H1 (cell line): Measurements from ENCODE around the gene LRRC23.

ENCODE experiments used
- EP300 ChIP-seq, 2 experiments: IDR thresholded peaks; 1 replicate in 1 of 2; 2 replicates in 1 of 2; pipeline ENCODE4 v1.6.1; 2011 to 2012; ENCODE audit warnings: low read depth in 2 of 2, low read length in 2 of 2, mild to moderate bottlenecking in 2 of 2, borderline replicate concordance in 1 of 2, inconsistent platforms in 1 of 2, moderate library complexity in 1 of 2
- EZH2 ChIP-seq: fragments of 200-600 bp; sonication (generic); IDR thresholded peaks from 2 replicates; pipeline ENCODE4 v1.7.1; 2012; ENCODE audit warnings: low read depth, mild to moderate bottlenecking, moderate library complexity, low read length, inconsistent platforms; ENCODE audit not compliant: severe bottlenecking
- MAFK ChIP-seq: IDR thresholded peaks from 2 replicates; pipeline ENCODE4 v1.6.1; 2012; ENCODE audit warnings: low read depth, mild to moderate bottlenecking, improper control_type of control experiment, low read length
- TF ChIP-seq, protein P1 (sequence below): IDR thresholded peaks from 2 replicates; pipeline ENCODE4 v1.6.1; 2012; ENCODE audit warnings: inconsistent platforms

DNA sequence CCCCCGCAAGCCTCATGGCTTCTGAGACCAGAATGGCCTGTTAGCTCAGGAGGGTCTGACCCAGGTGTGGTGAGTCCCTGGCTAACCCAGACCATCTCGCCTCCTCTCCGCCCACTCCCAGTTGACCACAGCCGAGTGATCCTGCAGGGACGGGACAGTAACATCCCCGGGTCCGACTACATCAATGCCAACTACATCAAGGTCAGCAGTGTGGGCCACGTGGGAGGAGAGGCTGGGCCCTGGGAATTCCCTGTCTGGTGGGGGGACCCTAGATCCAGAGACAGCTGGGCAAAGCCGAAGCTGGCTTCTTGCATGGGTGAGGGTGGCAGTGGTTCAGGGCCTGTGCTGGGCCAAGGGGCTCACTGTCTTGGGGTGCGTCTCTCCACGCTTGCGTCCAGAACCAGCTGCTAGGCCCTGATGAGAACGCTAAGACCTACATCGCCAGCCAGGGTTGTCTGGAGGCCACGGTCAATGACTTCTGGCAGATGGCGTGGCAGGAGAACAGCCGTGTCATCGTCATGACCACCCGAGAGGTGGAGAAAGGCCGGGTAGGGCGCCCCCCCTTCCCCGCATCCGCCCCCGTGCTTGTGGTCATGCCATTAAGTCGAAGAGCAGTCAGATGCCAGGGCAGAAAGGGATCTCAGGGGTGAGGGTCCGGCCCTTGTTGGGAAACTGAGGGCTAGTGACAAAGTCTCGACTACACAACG, 51.6 kb downstream of the LRRC23 start:
- TF ChIP-seq, protein P1, sequence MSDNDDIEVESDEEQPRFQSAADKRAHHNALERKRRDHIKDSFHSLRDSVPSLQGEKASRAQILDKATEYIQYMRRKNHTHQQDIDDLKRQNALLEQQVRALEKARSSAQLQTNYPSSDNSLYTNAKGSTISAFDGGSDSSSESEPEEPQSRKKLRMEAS: no peak
- TF ChIP-seq EP300 (IDR thresholded peaks at IDR 0.05; ENCODE audit: borderline replicate concordance in 1 of 2, low read depth in 2 of 2, low read length in 2 of 2): no peak
- no peak for TF ChIP-seq MAFK
- no peak for TF ChIP-seq EZH2
